Activated CD8-positive, alpha-beta memory T cell treated with anti-CD3 and anti-CD28 coated beads for 24 hours (primary cell): ENCODE measurements around the gene JMJD1C.

Experiments
- DNase-seq: peaks from one replicate; pipeline ENCODE4 v3.0.0-alpha.2; 2020

JMJD1C gene

GRCh38 chr10:63434866-63435854, 30.6 kb downstream of the JMJD1C start:
- DNase-seq = no peak

DNA sequence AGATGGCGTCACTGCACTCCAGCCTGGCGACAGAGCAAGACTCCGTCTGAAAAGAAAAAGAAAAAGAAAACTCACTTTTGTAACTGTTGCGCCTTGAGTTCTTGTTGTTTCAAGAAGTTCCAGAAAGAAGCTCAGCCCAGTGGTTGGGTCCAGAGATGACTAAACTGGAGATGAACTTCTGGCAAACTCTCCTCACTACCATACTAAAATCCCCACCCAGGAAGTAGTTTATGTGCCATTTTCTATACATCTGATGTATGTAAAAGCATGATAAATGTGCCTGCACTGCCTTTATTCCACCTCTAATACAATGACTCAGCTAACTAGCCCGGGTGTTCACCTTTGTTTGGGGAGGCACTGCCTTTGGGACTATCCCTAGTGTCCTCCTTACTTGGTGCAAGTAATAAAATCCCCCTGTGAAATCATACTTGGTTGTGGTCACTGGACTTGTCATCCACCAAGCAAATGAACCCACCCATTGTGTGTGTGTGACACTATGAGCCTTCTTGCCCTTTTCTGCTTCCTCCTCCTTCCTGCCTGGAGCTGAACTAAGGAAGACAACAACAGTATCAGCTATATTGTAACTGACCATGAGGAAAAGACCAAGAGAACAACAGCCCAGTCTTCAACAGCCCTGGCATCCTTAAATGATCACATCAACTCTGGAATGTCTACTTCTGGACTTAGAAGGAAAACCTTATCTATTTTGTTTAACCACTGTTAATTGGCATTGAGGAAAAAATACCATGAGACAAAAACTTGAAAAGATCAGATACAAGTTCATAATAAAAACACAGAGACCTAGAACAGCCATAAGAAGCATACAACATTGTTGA, 33.6 kb downstream of the JMJD1C start:
- DNase-seq = no peak

GRCh38 chr10:63430999-63431356, 34.8 kb downstream of the JMJD1C start:
- DNase-seq = no peak

DNA sequence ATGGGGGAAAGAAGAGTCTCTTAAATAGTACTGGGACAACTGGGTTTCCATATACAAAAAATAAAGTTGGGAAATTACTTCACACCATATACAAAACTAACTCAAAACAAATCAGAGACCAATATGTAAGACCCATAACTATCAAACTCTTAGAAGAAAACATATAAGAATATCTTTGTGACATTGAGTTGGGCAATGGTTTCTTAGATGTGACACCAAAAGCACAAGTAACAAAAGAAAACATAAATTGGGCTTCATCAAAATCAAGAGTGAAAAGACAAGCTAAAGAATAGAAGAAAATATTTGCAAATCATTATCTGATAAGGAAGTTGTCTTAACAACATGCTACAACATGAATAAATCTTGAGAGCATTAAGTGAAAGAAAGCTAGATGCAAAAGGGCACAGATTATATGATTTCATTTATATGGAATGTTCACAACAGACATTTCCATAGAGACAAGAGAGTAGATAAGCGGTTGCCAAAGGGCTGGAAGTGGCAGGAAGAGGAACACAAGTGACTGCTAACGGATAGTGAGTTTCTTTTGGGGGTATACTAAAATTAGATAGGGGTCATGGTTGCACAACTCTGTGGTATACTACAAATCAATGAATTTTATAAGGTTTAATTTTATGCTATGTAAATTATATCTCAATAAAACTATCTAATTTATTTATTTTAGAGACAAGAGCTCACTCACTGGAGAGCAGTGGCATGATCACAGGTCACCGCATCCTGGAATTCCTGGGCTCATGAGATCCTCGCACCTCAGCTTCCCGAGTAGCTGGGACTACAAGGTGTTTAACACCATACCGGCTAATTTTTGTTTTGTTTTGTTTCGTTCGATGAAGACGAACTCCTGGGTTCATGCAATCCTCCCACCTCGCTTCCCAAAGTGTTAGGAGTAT, 35.4 kb downstream of the JMJD1C start:
- no peak for DNase-seq

DNA sequence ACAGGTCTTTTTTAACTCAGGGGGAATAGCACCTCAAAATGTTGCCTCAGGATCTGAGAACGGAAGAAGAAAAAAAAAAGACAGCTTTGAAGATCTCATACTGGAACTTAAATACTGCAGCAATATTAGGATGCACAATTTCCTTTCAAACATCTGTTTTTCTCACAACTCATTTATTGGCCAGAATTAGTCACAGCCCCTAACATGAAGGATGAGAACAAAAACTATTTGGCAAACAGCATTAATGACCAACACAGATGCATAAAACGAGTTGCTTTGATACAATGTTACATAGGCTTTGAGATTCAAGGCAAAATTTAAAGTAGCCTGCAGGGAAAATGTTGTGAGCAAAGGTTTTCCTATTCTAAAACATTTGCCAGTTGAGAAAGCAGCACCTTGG, 36.5 kb downstream of the JMJD1C start:
- DNase-seq = no peak

- no peak for DNase-seq
Measured at GRCh38 chr10:63427013-63427412, 38.8 kb downstream of the JMJD1C start.

- no peak for DNase-seq
Measured at GRCh38 chr10:63425512-63425911, 40.3 kb downstream of the JMJD1C start.

DNA sequence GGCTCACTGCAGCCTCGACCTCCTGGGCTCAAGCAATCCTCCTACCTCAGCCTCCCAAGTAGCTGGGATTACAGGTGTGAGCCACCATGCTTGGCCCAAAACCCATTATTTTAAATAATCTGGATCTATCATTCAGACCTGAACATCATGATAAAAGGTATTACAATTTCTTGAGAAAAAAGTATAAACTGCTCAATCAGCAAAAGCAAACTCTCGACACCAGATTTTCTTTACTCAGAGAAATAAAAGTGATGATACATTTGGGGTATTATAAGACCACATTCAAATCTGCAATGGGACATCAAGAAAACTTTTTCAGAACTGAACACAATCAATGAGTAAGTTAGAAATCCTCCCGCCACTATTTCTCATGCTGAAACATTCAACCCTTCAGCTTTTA, 41.2 kb downstream of the JMJD1C start:
- DNase-seq = no peak

DNA sequence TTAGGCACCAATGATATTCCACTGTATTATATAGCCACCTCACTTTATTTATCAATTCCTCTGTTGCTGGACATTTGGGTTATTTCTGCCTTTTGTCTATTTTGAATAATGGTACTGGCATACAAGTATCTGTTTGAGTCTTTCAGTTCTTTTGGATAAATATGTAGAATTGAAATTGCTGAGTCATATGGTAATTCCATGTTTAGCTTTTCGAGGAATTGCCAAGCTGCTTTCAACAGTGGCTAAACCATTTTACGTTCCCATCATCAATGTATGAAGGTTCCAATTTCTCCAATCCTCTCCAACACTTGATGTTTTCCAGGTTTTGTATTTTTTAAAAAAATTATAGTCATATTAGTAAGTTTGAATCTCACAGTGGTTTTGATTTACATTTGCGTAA, 42.3 kb downstream of the JMJD1C start:
- no peak for DNase-seq

DNA sequence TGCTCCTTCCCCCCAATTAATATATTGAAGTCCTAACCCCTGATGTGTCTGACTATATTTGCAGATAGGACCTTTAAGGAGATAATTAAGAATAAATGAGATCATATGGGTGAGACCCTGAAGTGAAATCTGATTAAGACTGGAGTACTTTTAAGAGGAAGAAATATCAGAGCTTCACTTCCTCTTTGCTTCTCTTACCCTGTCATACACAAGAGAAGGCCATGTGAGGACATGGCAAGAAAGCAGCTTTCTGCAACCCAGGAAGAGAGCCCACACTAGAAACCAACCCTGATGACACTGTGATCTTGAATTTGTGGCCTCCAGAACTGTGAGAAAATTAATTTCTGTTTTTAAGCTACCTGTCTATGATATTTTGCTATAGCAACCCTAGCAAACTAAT, 44.2 kb downstream of the JMJD1C start:
- no peak for DNase-seq

DNA sequence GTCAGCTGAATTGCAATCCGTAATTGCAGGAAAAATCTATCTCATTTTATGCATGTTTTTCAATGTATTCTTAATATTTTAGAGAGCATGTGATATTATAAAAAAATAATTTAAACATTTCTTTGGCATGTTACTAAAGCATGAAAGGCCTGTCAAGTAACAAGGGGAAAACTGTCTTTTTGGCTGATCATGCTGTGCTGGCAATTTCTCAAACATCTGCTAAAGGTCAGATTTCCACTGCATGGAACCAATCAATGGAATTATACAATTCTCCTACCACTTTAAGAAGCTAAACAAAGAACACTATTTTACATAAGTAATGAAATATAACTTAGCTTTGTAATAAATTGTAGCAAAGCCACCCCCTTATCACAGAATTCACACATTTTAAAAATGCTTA, 49.4 kb downstream of the JMJD1C start:
- DNase-seq = no peak

DNA sequence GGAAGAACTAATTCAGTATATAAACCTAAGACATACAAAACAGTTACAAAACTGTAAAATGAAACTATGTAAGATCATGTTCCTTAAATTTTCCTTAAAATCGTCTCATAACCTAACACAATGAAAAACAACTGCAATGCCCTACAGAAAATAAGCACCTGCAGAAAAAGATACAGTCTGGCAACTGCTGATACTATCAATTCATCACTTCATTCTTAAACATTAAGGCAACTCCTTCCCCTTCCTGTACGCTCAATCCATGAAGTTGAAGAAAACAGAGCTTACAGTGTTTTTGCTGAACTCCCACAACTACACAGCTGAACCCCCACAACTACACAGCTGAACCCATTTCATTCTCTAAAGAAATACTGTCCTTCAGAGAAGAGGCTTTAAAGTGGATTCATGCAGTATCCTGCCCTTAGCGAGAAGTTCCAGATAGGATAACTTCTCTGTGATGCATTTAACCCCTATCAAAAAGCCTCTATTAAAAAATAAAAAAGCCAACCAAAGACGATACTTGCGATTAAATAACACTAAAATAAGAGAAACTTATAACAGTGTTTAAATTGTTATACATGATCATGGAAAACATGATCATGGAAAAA, 50.0 kb downstream of the JMJD1C start:
- no peak for DNase-seq

DNA sequence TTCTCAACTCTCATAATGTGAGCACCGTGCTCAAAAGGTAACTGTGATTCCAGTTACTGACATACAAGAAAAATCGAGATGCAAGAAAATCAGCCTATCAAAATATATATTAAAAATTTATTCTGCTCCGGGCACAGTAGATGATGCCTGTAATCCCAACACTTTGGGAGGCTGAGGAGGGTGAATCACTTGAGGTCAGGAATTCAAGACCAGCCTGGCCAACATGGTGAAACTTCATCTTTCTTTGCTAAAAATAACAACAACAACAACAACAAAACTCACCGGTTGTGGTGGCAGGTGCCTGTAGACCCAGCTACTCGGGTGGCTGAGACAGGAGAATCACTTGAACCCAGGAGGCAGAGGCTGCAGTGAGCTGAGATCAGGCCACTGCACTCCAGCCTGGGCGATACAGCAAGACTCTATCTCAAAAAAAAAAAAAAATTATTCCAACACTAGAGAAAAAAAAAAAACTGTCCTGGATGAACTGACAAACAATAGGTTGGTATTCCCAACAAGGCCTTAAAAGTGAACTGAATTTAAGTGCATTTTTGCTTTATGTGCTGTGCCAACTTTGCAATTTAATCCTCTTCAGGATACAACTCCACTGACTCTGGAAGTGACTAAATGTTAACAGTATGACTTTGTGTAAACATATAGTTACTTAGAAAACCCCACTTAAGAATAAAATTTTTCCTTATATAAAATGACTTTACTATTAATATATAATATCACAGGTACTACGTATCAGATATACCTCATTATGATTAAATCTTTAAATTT, 51.1 kb downstream of the JMJD1C start:
- no peak for DNase-seq

DNA sequence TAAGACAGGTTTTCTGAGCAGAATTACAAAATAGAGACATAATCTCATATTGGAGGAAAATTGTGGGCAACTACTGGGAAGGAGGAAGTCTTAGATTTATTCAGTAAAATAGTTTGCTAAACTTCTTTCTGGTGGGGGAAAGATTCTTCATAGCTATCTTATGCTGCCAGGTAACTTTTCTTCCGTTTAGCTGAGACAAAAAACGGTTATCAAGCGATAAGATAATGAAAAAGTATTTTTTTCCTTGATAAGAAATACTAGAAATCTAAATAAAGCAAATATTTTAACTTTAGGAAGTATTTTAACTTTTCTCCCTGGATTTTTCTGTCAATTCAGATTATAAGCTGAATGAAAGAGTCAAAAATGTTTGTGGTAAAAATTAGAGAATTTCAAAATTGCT, 52.3 kb downstream of the JMJD1C start:
- DNase-seq = no peak

GRCh38 chr10:63412304-63412703, 53.5 kb downstream of the JMJD1C start:
- DNase-seq = no peak

DNA sequence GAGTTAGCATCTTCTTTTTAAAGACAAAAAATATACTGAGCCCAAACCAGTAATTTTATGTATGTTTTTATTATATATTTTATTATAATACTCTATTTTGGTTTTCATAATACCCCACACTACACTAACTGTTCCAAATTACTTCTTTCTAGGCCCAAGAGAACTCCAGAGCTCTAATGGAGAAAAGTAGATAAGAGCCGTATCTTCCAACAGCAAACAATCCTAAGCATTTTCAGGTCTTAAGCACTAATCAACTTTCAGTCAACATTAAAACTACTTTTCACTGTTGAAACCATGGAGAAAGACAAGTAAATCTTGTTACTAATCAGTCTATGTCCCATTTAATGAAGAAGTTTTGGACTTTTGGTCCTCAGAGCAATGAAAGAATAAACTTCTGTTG, 55.1 kb downstream of the JMJD1C start:
- DNase-seq = no peak

DNA sequence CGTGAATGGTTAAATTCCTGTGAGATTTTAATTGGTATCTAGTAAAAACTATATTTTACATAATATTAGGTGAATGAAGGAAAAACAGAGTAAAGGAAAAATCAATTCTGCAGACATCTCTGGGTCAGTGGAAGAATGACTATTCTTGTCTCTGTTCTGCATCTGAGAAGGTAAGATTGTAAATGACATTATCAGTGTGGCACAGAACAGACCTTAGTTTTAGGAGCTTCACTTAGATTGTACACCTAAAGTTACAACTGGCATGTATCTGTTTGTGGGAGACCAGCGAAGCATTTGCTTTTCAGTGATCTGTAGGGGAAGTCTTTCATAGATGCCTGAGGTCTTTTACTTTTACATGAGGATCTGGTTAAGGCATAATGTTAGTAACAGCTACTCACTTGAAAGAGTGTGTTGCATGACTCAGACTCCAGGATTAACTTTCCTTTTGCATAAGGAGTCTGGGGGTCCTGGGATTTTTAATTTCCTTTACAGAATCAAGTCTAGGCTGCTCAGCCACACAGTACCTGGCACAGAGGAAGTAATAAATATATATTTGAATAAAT, 56.2 kb downstream of the JMJD1C start:
- DNase-seq = no peak

DNA sequence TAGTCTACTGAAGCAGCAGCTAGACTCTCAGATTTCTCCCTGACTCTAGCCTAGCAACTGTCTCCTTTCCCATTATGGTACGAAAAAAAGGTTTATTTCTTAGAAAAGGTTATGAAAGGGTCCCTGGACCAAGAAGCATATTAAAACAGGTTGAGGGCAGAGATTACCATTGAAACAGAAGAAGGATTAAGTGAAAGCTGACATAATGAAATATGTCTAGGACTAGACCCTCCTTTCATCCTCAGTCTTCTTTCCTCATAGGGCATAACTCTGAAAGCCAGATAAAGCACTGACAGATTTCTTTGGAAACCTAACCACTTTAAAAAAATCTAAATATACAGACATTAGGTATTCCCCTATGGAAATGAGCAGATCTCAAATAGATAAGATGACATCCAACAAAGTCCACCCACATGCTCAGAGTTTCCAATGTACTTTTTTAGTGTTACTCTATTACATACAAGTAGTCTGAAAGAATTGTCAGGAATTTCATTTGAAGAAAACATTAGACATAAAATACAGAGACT, 58.6 kb downstream of the JMJD1C start:
- no peak for DNase-seq

GRCh38 chr10:63396133-63396761, 69.5 kb downstream of the JMJD1C start:
- no peak for DNase-seq

DNA sequence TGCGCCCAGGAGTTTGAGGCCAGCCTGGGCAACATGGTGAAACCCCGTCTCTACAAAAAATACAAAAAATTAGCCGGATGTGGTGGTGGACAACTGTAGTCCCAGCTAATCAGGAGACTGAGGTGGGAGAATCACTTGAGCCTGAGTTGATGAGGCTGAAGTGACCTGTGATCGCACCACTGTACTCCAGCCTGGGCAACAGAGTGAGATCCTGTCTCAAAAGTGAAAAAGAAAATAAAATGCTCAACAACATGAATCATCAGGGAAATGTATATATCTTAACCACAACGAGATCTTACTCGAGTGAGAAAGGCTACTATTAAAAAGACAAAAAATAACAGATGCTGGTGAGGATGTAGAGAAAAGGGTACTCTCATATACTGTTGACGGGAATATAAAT, 72.7 kb downstream of the JMJD1C start:
- DNase-seq = no peak

DNA sequence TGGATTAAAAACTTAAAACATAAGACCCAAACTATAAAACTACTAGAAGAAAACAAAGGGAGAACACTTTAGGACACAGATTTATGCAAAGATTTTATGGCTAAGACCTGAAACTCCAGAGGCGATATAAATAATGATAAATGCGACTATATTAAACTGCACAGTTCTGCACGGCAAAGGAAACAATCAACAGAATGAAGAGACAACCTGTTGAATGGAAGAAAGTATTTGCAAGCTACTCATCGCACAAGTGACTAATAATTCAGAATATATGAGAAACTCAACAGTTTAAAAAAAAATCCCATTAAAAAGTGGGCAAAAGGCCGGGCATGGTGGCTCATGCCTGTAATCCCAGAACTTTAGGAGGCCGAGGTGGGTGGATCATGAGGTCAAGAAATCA, 73.6 kb downstream of the JMJD1C start:
- no peak for DNase-seq
